HG03064 (cell line): ENCODE measurements around the gene TPCN2.
"Not testable (repeated sequence)": the region's sequence is repeated elsewhere in the genome, so short reads cannot be mapped to it uniquely, and the experiment has no call there.

ENCODE experiments used
- ATAC-seq: cut with Tn5 transposase; IDR thresholded peaks from one replicate; pipeline ENCODE4 v1.9.1; 2021; ENCODE audit warnings: low read depth; ENCODE audit not compliant: unreplicated experiment

Gene TPCN2

DNA sequence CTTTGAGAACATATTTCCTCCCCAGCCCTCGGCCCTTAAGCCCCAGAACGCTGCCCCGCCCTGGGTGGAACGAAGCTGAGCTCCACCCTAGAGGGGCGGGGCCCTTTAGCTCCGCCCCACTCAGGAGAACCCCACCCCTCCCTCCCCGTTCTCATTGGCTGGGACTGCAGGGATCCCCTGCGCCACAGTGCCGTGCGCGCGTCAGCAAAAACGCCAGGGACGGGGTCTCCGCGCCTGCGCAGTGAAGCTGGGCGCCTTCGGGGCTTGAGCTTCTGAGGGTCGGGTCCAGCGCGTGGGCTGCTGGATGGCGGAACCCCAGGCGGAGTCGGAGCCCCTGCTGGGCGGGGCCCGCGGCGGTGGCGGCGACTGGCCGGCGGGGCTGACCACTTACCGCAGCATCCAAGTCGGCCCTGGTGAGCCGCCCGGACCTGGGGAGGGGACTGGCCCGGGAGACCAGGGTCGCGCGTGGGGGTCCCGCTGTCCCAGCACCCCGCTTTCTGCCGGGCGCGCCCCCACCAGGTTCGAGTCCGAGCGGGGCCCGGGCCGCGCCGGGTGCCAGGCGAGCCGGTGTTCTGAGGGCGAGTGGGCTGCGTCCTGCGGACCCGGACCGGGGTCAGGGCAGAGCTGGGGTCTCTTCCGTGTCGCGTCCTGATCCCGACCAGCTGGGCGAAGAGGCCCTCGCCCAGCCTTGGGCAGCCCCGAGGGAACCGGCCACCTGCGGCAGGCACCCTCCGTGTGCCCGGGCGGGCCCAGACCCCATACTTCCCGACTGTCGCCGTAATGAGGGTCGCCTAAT is at the start of gene TPCN2:
TSS of gene TPCN2 (plus strand) at position 239 of the 796 bp plus-strand sequence. CDS start at position 305, 66 bp downstream.
- peak; percentile 64 for ATAC-seq

GRCh38 chr11:68999093-68999747 is 49.5 kb upstream of the TPCN2 start:
- no peak for ATAC-seq

GRCh38 chr11:68999748-69000355 is 48.9 kb upstream of the TPCN2 start:
- ATAC-seq = not testable (repeated sequence)

DNA sequence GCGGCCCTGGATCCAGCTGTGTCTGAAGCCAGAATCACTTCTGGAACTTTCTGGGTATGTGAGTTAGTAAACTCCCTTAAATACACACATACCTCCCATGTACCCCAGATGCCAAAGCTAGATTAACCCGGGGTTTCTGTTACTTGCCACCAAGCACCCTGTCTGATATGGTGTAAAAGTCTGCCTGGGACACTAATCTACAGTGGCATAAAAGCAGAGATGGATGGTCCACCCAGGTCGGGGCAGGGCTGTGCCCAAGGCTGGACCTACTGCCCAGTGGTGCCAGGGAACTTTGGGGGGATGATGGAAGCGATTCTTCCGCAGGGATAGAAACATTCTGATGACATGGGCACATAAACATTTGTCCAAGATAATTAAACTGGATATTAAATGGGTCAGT is 48.3 kb upstream of the TPCN2 start:
- no peak for ATAC-seq

DNA sequence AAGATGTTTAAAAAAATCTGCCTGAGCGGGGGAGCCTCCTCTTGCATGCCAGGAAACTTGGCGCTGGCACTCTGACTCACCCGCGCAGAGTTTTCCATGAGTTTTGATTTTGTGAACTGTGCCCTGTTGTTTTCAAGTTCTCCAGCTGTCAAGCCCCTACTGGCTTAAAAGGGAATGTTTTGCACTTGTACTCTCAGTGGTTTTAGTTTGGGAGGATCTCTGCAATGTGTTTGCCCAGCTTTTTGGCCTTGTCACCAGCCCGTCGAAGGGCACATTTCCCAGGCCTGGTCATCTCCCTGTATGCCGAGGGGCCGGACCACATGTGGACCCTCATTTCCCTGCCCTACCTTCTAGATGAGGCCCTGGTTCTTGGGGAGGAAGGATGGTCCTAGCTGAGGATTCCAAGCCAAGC is 47.9 kb upstream of the TPCN2 start:
- ATAC-seq = no peak

GRCh38 chr11:69001243-69002081 is 47.3 kb upstream of the TPCN2 start:
- no peak for ATAC-seq

DNA sequence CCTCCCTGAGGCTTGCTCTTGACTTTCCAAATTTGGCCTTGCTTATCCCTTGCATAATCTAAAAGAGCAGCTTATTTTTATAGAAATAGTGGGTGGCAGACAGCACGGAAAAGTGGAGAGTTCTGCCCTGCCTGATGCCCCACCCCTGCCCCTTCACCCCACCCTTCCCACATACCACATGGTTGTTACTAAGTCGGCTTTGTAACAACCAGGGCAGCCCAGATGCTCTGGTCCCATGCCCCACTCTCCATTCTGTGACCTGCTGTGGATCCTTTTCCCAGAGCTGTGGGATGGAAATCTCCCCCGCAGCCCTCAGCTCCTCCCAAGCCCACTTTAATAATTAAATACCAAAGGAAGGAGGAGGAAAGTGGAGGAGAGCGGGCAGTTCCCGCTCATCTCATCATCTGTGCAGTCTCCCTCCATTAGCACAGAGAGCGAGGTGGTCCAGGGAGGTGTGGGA is 46.6 kb upstream of the TPCN2 start:
- no peak for ATAC-seq

DNA sequence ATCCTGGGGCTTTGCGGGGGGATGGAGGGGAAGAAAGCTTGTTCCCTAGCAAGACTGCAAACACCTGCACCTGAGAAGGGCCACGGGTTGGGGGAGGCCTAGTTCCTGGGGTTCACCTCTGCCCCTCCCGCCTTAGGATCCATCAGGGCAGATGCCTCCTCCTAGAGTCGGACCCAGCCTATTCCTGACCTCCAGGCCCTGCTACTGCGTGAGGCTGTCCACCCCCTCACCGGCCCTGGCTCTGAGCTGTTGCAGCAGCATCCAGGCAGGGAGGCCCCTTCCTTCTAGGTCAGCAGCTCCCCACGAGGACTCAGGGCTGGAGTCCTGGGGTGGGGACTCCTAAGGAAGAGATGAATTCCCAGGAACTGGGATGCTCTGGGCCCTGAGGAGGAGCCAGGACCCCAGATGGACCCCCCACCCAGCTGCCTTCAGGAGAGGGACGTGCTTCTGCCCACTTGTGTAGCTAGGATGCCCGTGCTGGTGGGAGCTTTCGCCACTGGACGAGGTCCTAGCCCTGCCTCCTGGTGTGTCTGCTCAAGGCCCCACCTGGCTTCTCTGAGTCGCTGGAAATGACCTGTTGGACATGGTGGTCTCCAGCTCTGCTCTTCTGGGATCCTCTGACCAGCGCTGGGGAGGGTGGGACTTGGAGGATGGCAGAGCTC is 46.0 kb upstream of the TPCN2 start:
- no peak for ATAC-seq

DNA sequence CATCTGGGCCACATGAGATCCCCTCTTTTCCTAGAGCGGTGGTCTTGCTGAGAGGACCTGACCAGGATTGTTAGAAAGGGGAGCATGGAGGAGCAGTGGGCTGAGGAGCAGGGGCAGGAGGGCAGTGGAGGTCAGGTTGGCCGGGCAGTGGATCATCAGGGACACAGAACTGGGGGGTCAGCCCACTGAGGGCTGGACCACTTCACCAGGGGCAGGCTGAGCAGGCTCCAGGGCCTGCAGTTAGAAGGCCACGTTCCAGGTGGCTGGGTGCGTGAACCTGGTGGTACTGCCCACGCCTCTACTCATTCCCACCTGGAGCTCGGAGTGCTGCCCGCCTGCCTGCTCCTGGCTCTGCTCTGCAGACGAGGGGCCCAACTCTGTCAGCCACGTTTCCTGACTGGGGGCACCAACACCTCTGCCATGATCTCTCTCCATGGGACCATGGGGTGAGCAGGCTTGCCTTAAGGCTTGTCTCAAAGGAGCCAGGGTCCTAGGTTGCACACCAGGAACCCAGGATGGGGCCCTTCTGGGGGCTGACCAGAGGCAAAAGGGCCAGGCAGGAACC is 45.3 kb upstream of the TPCN2 start:
- no peak for ATAC-seq

- ATAC-seq = no peak
Observed at GRCh38 chr11:69003866-69004367, 44.8 kb upstream of the TPCN2 start.

GRCh38 chr11:69004411-69005182 is 44.1 kb upstream of the TPCN2 start:
- ATAC-seq = no peak

DNA sequence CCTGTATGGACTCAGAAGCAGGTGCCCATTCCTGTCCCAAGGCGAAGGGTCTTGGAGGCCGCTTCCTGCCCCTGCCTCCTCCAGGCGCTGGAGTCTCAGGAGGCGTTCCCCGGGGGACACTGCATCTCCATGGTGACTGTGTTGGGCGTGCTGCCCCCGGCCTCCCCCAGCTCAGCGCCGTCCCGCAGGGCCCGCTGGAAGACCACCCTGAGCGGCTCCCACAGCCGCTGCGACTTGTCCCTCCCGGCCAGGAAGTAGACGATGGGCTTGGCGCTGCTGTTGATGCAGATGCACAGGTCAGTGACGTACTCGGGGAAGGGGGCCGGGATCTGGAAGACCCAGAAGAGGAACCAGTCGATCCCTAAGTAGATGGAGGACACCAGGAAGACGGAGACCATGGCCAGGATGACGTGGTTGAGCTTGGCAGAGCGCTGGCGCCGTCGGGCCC is 43.5 kb upstream of the TPCN2 start:
- ATAC-seq = no peak

DNA sequence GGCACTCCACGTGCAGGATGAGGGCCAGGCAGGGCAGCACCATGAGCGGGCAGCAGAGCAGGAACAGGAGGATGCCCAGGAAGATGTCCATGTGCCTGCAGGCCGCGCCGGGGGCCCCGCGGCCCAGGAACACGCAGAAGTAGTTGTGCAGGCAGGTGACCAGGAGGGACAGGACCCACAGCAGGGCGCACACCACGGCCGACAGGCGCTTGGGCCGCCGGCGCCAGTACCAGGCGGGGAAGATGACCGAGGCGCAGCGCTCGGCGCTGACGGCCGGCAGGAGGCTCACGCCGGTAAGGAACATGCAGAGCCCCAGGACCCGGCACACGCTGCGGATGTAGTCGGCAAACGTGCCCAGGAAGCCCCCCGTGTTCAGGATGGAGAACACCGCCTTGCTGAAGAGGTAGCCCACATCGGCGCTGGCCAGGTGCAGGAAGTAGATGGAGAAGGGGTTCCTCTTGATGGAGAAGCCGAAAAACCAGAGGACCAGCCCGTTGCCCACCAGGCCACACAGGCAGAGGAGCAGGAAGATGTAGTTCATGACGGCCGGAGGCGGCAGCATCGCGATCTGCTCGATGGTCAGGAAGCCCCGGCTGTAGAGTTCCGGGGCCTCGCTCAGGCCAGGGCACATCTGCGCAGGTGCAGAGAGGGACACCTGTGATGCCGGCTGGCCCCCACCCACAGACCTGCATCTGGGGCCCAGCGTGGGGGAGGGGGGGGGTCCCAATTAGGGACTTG is 42.9 kb upstream of the TPCN2 start:
- no peak for ATAC-seq

DNA sequence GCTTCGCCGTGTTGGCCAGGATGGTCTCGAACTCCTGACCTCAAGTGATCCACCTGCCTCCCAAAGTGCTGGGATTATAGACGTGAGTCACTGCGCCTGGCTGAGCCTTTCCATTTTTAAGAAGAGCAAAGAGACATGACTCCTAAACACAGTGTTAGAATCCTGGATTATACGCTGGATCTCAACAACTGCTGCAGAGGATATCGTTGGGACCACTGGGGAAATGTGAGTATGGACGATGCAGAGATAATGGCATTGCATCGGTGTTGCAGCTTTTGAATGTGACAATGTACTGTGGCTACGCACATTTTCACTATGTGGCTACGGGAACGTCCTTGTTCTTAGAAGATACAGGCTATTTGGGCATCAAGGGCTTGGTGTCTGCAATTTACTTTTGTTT is 41.9 kb upstream of the TPCN2 start:
- ATAC-seq = no peak

DNA sequence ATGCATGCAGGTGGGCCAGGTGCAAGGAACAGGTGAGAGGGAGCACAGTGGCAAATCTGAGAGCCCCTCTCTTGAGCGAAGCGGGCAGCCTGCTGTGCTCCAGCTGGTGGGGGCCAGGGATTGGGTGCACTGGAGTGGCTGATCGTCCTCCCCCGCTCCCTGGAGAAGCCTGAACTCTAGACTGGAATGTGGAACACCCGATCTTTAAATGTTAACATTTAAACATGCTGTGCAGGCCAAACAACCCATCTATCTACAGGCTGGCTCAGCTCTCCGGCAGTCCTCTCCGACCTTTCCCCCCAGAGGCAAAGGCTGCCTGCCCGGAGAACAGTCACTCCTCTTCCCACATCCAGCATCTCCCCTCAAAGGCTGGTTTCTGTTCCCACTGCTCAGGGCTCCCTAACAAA is 40.8 kb upstream of the TPCN2 start:
- ATAC-seq = no peak

- no peak for ATAC-seq
Observed at GRCh38 chr11:69008737-69009440, 39.8 kb upstream of the TPCN2 start.

DNA sequence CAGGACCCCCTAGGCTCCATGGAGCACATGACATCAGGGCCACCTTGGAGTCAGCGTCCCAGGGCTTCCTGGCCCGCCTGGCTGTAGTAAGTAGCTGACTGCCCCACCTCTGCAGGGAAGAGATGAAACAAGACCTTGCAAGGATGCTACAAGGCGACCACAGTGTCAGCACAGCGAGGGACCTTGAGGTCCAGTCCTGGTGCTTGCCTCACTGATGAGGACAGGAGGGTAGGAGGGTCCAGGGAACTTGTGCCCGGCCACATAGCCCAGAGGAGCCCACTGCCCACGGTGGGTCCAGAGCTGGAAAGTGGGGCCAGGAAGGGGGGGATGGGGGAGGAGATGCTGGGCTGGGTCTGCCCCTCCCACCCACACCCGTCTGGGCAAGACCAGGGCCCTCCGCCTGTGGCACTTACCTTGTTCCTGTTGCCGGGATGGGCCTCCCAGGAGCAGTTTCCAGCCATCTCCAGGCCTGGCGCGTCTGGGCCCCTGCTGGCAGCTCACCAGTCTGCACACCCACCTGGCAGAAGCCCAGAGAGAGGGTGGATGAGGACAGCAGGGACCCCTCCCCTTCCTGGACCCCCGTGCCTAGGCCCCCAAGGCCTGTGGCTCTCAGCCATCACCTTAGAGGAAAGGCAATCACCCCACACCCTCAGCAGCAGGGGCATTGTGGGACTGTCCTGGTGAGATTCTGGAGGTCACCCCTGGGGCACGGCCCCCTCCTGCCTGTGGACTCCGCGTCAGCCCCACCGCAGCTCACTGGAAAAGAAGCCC is 39.1 kb upstream of the TPCN2 start:
- ATAC-seq = no peak
